Measurements from ENCODE around the gene LMNA.

Gene LMNA

GRCh38 chr1:156091610-156092009, 22.9 kb upstream of the LMNA start:
- no peak for TF ChIP-seq CTCF (IDR thresholded peaks at IDR 0.05; ENCODE audit: low read depth, low read length)
- DNase-seq (ENCODE audit: extremely low read depth, low read depth), result no peak

DNA sequence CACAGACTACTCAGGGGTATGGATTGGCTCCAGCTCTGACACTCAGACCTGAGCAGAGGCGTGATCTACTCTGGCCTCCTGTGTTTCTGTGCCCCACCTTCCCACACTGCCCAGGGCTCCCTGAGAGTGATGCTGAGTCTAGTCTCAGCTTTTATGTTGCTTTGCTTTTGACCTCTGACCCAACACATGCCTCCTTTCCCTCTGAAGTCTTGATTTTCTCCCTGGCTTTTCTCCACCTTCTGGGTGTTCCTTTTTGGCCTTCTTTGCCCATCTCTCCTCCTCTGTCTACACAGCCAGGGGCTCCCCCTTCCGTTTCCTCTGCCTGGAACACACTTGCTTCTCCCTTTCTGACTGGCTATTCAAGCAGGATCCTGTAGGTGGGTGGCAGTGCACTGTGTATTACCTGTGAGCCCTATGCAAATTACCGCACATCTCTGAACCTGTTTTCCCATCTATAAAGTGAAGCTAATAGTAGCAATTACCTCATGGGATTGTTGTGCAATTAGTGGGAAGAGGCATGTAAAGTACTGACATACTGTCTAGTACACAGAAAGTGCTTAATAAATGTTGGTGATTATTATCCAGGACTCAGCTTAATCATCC, 18.5 kb upstream of the LMNA start:
- no peak for TF ChIP-seq CTCF (IDR thresholded peaks at IDR 0.05; ENCODE audit: low read depth, low read length)
- no peak for DNase-seq (ENCODE audit: extremely low read depth, low read depth)

- TF ChIP-seq CTCF (IDR thresholded peaks at IDR 0.05; ENCODE audit: low read depth, low read length), result peak; percentile 97
- DNase-seq (ENCODE audit: extremely low read depth, low read depth), result no peak
Measured at GRCh38 chr1:156096640-156097391, 17.7 kb upstream of the LMNA start.

GRCh38 chr1:156097499-156098178, 16.9 kb upstream of the LMNA start:
- no peak for DNase-seq (ENCODE audit: extremely low read depth, low read depth)

DNA sequence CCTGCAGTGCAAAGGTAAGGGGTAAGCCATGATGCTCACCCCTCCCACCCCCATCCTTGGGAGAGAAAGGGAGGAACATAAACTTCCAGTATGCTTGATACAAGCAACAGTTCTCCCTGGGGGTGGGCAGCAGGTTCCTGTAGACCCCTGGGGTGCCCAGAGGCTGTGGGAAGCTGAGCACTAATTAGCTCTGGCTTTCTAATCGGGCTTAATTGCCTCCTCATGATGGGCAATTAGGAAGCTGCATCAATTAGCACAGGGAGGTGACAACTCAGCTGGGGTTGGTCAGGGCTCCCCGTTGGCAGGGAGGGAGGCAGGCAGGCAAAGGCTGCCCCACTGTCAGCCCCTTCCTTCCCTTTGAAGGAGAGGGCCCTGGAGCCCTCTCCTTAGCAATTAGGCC, 15.7 kb upstream of the LMNA start:
- DNase-seq (ENCODE audit: extremely low read depth, low read depth), result no peak
- no peak for TF ChIP-seq CTCF (IDR thresholded peaks at IDR 0.05; ENCODE audit: low read depth, low read length)

More at GRCh38 chr1:156097499-156098178, 16.9 kb upstream of the LMNA start:
- TF ChIP-seq CTCF (IDR thresholded peaks at IDR 0.05; ENCODE audit: low read depth, low read length), result no peak

GRCh38 chr1:156099282-156099681, 15.2 kb upstream of the LMNA start:
- no peak for DNase-seq (ENCODE audit: extremely low read depth, low read depth)
- TF ChIP-seq CTCF (IDR thresholded peaks at IDR 0.05; ENCODE audit: low read depth, low read length), result no peak
